Globus pallidus (tissue), 1 donor: ENCODE measurements around the gene LRRC3B.

Experiments used
- DNase-seq: peaks from one replicate; pipeline ENCODE4 v3.0.0-alpha.2; 2015; ENCODE audit warnings: low spot score

LRRC3B gene

DNA sequence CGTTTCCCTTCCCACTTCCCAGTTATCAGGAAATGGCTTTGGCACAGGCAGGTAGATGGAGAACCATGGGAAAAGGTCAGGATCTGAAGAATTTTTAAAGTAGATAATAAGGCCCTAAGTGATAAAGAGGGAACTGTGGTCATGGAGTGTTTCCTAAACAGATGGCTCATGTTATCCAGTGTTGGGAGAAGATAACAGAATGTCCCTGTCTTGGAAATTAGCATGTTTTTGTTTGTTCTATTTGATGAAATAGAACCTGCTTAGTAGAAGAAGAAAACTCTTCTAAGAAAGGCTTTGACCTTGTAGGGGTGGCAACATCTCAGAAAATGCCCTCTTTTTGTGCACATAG lies 8.8 kb downstream of the LRRC3B start:
- no peak for DNase-seq

DNA sequence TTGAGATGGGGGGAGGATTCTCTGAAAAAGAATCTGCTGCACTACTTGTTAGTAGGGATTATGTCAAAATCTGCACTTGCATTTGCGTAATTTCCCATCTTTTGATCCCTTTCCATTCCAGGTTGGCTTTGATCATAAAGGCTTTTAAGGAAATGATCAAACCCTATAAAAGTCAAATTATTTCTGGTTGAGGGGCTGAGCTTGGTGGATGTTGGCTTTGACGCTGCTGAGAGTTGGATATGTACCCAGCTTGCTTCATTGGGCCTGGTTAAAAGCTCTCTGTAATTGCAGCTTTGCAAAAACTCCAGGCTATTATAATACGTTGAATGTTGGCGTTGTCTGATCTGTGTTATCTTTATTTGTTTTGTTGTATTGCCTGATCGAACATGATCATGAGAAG lies 12.0 kb downstream of the LRRC3B start:
- DNase-seq = no peak

DNA sequence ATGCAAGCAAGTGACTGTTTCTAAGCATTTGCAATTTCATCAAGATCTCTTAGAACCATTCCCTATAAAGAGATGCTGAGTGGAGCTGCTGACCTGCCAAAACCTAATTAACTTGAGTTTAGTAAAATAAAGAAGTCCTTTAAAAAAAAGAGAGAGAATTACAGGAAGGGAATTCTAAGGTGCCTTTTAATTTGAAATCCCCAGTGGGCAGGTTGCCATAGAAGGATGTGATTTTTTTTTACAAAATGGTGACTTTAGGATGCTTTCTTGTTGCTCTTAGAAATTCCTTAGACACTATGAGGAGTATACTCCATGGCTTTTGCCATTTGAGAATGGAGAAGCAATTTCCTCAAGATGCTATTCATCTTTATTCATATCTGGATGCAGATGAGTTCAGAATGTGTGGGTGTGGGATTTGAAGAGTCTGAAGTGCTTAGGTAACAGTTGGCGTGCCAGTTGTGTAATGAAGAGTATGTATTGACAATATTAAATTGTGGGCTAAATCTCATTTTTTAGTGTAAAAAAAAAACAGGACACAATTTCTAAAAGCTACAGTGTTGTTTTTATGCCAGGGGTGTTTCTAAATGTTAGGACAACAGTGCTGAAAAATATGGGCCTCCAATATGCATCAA lies 13.6 kb downstream of the LRRC3B start:
- no peak for DNase-seq

DNA sequence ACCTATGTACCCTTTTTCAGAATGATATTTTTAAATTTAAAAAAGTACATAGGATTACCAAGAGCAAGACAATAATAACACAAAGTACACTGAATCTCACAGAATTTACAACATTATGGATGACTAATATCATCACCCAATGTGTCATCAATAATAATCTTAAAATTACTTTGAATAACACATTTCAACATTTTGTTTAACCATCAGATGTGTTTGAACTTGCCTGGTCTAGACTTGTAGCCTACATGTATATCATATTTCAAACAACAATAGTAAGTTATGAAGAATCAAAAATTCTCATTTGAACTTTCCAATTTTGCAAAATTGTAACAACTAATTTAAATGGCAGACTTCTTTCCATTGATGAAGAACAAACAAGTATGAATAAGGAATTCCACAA lies 15.1 kb downstream of the LRRC3B start:
- no peak for DNase-seq

DNA sequence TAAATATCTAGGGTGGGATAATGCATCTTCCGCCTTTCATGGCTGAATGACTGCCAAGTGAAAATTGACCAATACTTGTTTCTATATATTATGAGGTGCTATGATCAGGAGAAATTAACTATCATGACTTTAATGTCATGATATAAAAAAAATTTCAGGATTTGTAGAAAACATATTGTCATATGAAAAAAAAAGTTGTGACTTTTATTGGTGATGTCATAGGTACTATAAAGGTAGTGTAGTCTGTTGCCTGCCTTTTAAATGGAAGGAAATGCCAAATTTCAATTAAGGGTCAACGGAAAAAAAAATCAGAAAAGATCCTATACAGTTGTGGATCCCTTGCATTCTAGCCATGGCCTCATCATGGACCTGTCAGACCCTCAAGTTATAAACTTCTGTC lies 15.5 kb downstream of the LRRC3B start:
- no peak for DNase-seq

DNA sequence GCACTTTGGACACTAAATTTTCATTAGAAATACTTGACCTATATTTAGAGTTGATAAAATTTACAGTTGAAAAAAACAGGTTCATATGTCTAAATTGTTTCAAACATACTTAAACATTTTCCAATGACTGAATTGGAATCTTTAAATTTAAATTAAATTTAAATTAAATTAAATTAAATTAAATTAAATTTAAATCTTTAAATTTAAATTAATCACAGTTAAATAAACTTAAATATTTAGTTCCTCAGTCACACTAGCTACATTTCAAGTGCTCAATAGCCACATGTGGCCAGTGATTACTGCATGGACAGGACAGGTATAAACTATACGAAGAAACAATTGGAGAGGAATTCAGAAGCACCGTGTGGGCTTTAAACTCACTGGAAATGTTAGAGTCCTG lies 16.8 kb downstream of the LRRC3B start:
- no peak for DNase-seq

DNA sequence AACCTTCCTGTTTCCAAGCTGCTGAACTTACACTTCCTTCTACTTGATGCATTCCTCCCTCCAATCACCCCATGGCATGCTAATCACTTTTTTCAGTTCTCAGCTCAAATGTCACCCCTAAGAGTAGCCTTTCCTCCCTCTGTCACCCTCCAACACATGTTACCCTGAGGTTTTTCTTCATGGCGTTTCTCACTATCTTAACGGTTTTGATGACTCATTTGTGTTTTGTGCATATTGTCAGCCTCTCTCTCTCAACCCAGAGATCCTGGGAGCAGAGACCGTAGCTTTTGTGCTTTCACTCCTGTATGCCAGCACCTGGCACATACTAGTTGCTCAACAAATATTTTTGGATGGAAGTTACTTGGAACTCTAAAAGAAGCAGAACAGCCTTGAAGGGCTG lies 24.5 kb downstream of the LRRC3B start:
- no peak for DNase-seq

DNA sequence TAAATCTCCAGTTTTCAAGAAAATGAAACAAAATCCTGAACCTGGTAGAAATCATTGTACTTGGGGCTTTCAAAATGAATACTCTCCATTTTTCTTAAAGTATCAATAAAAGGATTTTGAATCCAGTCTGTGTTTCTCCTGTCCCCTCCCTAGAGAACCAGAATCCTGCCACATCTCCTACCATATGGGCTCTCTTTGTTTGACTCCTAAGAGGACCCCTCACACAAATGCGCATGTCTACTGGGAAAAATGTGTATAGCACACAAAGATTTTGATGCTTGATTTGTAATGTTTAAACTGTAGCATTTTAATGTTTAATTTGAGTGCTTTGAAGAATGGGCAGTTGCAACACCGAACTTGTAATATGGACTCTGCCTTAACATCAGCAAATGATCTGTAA lies 25.9 kb downstream of the LRRC3B start:
- no peak for DNase-seq

DNA sequence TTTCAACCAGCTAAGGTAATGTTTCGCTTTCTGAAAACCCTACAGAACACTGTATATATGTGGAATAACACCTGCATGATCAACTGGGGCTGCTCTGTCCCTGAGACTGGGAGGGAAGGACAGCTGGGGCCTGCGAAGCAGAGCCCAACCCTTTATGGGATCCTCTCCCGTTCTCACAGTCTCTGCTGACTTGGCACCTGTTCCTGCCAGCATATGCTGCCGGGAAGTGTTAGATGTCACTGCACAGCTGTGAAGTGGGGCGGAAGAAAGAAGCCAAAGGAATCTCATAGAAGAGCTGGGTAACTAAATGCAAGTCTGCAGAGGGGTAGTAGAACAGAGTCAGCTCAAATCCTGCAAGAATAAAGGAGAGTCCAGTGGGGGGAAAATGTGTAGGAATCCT lies 29.6 kb downstream of the LRRC3B start:
- no peak for DNase-seq

DNA sequence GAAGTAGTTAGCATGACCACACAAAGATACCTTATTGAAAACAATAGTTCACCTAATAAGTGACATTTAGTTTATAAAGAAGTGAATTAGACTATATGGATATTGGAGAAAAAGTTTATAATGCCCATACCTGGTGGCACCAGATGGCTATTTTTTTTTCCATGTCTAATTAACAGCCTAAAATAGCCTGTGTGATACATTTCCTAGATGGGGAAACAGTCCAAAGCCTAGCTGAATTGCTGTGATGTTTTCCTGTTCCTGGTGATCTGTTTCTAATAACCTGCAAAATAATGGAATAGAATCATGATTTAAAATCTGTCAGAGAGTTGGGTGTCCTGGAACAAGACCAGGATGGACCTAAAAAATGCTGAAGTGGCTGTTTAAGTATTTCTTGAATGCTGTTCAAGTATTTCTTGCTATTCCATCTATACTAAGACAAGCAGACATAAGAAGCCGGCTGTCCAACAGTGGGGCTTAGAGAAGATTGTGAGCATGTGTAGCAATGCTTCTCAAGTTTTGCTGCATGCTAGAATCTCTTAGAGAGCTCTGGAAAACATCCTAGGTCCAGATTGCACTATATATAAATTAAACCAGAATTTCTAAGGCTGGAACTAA lies 31.3 kb downstream of the LRRC3B start:
- DNase-seq = no peak

DNA sequence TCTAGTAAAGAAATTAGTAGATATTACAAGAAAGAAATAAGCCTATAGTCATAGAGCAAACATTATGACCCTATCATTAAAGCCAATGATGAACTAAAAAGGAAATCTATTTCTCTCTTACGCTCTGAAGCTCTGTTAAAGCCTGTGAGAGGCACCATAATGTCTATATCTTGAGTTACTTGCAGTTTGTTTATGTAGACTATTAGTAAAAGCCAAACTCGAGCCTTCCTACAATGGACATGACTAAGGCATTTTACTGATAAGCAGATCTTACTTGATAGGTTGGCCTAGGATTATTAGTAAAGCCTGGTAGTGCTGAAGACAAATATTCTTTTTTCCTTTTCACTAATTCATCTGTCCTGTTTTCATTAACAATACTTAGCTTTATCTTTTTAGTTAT lies 32.7 kb downstream of the LRRC3B start:
- DNase-seq = no peak

DNA sequence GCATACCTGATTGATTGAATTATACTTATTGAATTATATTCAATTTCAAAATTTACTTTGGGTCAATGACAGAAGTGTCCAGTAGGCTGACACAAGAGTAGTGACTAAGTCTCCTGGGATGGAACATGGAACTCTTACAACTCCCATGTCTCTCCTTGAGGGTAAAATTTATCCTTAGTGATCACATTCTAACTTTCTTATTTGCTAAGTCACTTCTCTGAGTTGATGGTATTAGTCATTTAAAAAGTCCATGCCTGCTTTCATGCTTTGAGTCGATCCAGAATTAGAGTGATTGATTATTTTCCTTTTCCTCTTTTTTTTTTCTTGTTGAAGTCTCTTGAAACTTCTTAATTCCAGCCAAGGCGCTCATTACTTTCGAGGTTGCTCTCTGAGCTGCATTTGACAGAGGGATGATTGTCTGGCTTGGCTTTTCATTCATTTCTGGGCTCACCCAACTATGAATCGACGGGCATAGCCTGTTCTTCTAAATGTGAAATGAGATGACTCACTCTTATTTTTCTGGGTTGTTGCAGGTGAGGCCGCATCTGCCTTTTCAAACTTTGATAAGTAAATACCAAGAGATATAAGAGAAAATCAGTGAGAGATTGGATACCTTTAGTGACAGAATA lies 34.9 kb downstream of the LRRC3B start:
- no peak for DNase-seq

DNA sequence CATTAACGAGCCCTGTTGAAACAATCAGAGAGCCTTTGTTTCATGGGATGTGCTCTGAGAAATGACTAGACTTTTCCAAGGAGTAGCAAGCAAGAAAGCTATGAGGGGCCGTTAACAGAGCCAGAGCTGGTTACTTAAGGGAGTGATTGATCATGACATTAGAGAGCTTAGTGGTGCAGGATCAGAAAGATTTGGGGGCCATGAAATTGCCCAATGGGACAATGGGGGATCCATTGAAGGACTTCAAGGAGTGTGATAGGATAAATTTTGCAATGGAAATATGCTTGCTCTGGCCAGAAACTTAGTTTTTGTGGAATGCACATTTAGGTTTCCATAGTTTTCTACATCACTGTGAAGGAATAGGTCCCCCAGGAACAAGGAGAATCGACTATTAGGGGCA lies 45.6 kb downstream of the LRRC3B start:
- DNase-seq = no peak

DNA sequence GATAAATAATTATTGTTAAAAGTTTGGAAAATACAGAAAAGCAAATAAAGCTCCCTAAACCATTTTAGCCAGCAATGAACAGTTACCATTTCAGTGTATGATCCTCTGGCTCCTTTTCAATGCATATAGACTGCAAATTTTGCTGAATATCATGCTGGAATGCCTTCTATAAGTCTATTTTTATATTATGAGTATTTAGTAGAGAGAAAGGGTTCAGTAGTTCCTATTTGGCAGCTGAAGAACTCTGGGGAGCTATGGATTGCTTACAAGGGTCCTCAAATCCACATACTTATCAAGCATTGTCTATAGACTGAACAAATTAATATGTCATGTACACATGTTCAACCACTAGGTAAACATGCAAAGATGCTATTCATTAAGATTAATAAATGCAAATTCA lies 46.1 kb downstream of the LRRC3B start:
- DNase-seq = no peak

DNA sequence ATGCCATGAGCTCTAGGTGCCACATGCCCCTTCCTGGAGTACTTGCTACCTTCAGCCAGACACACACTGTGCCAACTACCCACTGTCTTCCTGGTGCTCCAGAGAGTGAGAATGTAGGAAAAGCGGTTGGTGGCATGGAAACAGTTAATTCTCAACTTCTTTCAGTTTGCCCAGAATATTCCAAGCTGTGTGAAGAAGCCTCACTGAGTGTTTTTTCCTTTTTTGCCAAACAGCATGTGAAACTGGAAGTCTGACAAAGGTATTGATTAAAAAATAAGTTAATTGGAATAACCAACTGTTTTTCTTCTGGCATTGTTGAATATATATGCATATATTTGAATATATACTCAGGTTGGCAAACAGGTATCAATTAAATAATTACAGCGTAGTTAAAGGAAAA lies 52.8 kb downstream of the LRRC3B start:
- no peak for DNase-seq

DNA sequence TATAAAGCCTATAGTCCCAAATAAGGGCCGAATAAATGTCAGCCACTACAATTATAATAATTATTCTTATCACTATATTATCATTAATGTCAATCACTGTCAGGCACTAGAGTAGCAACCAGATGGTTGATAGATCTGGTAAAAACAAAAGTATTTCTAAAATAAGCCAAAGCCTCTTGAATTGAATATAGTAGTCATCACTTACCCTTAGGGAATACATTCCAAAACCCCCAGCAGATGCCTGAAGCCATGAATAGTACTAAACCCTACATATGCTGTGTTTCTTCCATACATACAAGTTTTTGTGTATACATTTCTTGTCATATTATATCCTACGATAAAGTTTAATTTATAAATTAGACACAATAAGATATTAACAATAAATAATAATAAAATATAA lies 59.1 kb downstream of the LRRC3B start:
- DNase-seq = no peak

DNA sequence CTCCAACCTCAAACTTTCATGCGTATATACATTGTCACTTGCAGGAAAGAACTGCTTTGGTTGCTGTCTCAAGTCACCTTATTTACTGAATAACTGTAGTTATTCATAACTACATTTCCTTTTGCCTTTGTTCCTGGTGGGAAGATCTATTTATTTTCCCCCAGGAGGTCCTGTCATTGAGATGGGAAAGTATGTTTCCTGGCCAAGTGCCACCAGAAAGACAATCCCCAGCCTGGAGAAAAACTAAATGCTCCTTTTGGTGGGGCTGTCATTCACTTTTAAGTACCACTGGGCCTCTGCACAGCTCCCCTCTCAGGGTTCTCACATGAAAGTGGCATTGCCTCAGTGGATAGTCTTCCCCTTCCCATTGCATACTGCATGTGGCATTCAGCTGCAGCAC lies 59.8 kb downstream of the LRRC3B start:
- DNase-seq = no peak

DNA sequence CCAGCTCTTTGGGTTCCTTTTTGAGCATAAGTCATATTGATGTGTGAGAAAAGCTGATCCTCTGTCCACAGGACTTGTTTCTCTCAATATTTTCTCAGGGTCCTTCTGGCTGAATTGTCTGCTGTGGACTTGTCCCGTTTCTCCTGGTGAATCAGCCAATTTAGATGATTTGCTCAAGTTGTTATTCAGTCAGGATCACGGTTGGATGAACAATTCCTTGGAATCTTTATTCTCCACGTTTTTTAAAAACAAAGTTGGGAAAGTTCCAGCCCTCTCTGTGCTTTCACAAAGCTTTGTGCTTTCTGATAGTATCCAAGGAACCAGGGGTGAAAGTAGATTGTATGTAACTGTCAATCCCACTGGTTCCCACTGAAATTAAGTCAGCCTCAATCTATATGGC lies 61.3 kb downstream of the LRRC3B start:
- no peak for DNase-seq

DNA sequence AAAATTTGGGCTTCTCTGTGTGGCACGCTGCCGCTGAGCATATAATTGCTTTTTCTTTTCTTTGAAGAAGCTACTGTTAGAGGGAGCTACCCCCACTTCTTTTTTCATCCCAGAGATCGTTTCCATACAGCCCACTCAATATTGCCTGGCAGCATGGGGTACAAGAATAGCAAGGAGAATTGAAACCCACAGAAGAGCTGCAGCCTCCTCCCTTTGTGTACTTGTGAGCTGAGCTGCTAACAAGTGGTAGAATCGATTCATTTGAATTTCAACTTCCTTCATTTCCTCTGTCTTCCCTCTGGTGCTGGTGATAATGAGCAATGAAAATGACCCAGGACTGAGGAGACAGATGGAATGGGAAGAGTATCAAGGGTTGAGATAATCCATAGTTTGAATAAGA lies 64.9 kb downstream of the LRRC3B start:
- no peak for DNase-seq

DNA sequence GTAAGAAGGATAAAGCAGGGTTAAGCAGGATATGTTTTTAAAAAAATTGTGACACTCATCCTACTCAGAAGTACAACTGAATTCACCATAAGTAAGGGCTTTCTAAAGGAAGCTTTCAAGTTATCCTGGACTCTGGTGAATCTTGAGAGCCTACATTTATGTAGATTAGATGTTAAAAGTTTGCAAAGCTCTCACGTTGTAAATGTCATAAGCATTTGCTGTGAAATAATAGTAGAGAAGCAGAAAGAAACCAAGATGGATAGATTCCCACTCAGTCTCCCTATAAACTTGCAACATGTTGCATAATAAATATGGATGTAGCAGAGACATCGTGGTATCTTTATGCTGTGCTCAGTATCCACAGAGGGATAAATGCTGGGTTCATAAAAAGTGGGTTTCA lies 77.0 kb downstream of the LRRC3B start:
- no peak for DNase-seq

DNA sequence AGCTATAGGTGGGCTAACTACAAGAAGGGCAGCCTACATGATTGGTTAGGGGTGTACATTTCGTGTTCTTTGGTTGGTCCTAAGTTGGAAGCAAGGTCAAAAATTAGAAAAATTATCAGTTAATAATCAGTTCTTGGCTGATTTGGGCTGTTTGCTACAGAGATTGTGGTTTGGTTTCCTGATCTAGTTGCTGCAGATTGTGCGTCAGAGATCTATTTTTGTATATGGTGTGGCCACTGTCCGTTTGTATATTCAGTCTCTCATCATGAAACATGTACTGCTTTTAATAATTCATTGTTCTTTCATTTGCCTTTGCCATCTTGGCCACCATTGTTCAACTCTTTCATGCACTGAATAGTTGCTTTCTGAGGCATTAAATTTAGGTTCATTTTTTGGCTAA lies 80.9 kb downstream of the LRRC3B start:
- no peak for DNase-seq

DNA sequence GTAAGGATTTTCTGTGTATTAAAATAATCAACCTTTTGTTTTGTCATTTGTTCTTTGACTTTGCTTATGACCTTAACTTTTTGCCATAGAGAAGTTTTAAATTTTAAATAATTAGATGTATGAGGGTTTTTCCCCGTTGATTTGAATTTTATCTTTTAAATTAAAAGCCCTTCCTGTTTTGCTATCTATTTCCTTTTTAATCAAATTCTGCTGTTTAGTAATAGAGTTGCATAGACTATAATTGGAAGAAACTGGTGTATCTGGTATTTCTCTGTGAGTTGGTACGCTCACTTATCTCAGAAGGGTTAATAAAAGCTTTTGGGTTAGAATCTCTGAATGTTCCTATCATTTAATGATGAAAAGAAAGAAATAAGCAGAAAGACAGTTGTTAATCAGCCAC lies 82.2 kb downstream of the LRRC3B start:
- DNase-seq = no peak

DNA sequence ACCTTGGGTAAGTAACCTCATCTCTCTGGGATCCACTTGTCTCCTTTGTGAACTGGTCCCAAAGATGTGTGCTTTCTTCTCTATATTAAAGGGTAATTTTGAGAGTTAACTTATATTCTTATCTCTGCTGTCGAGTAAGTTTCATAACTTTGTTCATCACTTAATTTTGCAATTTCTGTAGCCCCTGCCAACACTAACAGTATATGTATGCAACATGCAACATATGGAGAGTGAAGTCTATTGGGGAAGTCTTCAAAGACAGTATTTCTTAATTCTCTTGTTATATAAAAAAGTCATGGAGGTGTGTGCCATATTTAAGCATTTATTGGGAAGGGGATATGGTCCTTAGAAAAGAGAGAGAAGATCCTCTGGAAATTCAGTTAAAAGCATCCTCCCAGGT lies 85.9 kb downstream of the LRRC3B start:
- no peak for DNase-seq
